ENCODE measurements around the gene KBTBD12.

- TF ChIP-seq CTCF (IDR thresholded peaks at IDR 0.05) (no peak), POLR2A (IDR thresholded peaks at IDR 0.05) (no peak)
Observed at GRCh38 chr3:127959041-127959440, 44.0 kb downstream of the KBTBD12 start.

Measured in tibial nerve (tissue), 3 donors.